NCI-H1105 treated with DMSO at 0.1 percent for 48 hours (cell line): ENCODE data around the gene MANF.
"Not testable (repeated sequence)": the region's sequence is repeated elsewhere in the genome, so short reads cannot be mapped to it uniquely, and the experiment has no call there.

Experiments
- DNase-seq: peaks from one replicate; lab custom pipeline; 2025; lab: John Stamatoyannopoulos, UW

MANF gene

DNA sequence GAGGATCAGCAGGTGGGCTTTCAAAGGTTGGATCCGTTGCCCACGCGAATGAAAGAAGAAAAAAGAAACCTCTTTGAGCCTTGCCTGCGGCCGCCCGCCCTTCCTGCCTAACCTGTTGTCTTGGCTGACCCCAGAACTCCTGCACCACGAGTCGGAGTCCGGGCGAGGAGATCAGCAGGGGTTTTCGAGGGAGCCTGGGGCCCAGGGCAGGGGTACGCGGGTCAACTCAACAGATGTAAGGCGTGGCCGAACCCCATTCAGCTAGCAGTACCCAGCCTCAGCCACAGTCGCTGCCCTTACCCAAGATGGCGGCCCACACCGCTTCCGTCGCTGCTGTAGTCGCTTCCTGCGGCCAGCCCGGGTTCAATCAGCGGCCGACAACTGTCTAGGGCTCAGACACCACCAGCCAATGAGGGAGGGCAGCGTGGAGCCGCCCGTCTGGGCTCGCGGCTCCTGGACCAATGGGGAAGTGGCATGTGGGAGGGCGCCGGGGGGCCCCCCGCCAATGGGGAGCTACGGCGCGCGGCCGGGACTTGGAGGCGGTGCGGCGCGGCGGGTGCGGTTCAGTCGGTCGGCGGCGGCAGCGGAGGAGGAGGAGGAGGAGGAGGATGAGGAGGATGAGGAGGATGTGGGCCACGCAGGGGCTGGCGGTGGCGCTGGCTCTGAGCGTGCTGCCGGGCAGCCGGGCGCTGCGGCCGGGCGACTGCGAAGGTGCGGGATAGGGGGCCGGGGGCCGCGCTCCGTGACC, at the start of gene MANF:
TSS of gene MANF (plus strand) at position 566 of the 748 bp plus-strand sequence. CDS start at position 618, 52 bp downstream.
- peak; percentile 89 for DNase-seq

DNA sequence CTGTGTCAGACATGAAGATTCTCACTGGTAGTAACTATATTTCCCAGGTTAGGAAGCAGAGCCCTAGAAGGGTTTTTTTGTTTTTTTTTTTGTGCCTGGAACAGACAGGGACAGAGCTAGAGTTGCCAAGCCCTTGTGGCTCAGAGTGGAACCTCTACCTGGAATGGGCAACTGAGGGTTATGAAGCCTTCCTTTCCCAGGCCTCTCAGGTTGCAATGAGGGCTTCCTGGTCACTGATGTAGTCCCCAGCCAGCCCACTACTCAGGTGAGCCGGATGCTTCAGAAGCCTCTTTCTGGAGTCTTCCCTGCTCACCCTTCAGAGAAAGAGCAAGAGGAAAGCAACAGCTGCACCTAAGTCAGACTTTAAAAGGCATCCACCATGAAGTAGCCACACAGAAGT, 48.8 kb upstream of the MANF start:
- no peak for DNase-seq

DNA sequence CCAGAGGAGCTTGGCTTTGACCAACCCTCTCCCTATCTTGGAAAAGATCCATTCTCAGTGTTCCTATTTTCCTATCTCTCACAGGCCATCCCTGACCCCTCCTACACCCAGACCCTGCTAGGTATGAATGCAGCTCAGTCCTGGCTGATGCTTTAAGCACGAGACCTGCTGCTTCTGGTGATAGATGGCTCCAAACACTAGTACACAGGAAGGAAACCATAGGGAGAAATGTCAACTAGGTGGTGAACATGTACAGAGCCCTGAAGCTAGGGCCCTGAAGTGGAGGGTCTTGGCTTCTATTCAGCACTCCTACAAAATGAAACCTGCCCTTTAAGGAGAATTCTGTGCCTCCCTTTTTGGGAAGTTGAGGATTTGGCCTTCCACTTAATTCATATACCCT, 47.4 kb upstream of the MANF start:
- DNase-seq: no peak

DNA sequence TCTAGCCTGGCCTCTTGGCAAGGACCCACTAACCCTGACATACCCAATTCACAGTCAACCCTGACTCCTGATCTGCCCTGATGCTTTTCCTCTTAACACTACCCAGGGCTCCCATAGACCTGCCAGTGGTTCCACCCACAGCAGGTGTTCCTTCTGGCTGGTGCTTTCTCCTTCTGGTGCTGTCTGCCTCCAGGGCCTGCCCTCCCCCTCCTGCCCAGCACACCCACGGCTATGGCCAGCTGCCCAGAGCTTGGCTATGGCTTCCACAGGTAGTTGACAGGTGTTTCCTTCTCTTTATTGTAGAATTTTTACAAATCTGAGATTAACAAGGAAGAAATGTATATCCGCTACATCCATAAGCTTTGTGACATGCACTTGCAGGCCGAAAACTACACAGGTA, 46.5 kb upstream of the MANF start:
- peak; percentile 2 for DNase-seq

DNA sequence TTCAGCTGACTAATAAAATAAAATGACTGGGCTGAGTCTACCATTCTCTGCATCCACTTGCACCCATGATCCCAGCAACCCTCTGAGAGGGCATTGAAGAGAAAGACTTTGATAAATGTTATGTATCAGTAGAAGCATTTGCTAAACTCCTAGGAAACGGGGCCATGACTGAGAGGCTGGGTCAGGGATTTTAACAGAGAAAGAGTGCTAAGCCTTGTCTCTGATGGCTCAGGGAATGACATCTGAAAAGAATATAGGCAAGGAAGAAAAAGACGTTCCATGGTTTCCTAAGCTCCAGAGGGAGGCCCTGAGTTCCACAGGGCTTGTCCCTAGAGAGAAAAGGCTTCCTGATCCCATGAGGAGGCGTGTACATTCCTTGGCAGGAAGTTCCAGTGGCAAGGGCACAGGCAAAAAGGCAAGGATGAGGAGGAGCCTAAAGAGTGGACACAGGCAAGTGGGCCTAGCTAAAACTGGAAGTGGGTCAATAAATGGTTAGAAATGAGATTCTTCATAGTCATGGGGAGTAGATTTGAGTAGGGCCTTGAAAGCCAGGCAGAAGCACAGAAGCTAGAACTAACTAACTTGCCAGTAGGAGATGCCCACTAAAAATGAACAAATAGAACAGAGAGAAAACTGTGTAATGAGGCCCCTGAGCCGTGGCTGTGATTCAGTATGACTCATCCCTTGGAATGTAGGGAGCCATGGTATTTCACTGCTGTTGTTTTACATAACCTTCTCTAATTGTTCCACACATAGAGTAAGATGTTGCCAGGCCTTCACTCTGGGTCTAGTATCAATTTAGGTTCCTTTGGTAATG, 44.9 kb upstream of the MANF start:
- DNase-seq: no peak

DNA sequence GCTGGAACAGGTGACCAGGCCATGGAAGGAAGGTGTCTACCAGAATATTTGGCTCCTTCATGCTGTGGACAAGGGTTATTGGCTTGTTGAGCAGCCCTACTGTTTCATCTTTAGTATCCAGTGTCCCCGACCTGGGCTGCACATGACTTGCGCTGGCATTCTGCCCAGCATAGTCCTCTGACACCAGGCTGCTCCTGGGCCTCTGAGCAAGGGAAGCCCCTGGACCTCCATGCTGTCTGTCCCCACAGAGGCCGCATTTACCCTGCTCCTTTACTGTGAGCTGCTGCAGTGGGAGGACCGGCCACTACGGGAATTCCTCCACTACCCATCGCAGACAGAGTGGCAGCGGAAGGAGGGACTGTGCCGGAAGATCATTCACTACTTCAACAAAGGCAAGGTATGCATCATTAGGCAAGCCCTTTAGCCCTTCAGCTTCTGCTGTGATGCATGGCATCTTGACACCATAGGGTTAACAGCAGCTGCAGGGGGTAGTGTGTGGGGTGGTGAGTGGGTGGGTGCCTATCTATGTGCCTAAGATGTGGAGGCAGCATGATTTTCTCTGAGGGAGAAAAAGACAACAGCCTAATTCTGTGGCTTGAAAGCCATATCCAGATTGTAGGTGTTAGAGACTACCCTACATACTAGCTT, 44.0 kb upstream of the MANF start:
- no peak for DNase-seq

DNA sequence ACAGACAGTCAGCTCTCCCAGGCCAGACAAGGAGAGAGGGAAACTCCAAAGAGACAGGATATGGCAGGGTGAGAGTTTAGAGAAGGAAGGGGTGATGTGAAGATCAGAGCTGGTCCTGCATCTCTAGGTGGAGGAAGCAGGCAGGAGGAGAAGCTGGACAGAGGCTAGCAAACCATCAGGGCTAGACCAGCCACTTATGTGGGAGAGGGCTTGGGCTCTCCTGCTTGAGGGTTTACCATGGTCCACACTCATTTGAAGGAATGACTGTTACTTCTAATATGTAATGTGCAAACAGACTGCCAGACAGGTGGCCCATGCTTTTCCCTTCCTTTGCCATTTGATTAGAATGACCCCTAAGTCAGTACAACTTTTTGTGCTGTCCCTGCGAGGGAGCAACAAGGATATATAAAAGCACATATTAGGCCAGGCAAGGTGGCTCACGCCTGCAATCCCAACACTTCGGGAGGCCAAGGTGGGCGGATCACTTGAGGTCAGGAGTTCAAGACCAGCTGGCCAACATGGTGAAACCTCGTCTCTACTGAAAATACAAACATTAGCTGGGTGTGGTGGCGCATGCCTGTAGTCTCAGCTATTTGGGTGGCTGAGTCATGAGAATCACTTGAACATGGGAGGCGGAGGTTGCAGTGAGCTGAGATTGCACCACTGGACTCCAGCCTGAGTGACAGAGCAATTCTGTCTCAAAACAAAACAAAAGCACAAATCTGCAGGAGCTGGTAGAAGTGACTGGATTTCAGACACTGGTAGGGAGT, 41.0 kb upstream of the MANF start:
- DNase-seq: no peak

DNA sequence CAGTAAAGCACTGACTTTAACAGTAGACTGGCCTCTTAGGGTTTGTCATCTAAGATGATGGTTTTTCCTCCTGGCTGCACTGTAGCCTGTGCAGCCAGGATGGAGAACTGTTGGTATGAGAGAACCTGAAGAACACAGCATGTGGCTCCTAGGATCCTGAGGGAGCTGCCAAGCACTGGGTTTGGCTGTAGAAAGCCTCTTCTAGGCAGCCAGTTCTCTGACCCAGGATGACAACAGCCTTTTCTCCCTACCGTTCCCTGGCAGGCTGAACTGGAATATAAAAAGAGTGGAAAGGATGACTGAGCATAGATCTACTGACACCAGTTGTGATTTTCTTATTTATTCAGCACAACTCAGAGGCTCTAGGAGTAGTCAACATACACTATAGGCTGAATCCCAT, 34.3 kb upstream of the MANF start:
- DNase-seq: no peak

DNA sequence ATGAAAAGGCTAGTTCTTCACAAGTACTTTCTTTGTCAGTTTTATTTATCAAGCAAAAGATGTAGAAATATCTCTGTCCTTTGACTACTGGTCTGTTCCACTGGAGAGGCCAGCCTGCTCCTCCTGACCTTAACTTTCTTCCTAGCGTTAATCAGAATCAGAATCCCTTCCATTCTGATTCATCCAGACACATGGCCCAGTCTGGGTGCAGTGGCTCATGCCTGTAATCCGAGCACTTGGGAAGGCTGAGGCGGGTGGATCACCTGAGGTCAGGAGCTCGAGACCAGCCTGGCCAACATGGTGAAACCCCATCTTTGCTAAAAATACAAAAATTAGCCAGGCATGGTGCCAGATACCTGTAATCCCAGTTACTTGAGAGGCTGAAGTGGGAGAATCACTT, 32.0 kb upstream of the MANF start:
- DNase-seq: no peak

DNA sequence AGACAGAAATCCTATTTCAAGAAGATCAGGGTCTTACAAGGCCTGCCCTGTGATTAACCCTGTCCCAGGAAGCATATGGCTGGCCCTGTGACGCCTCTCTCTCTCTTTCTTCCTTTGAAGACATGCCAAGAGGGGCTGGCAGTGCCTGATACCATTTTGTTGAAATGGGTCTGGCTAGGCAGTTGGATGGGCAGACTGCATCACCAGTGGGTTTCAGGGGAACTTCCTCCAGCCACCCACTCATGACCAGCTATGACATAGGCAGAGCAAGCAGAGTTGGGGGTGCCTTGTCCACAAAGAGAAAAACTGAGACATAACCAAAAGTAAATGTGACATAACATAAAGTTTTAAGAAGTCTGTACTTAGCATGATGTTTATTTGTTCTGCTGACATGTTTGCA, 31.4 kb upstream of the MANF start:
- DNase-seq: no peak

DNA sequence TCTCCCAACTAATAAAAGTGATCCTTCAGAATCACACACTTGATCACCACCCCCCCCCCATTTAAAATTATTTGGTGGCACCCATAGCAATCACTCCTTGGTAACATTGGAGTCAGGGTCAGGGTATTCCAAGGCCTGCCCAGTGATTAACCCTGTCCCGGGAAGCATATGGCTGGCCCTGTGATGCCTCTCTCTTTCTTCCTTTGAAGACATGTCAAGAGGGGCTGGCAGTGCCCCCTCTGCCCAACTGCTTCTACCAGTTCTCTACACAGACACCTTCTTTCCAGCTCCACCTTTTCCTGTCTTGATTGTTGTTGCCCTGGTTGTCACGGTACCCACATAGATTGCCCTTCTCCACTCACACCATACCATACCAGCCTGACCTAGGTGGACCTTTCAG, 30.9 kb upstream of the MANF start:
- DNase-seq: no peak

DNA sequence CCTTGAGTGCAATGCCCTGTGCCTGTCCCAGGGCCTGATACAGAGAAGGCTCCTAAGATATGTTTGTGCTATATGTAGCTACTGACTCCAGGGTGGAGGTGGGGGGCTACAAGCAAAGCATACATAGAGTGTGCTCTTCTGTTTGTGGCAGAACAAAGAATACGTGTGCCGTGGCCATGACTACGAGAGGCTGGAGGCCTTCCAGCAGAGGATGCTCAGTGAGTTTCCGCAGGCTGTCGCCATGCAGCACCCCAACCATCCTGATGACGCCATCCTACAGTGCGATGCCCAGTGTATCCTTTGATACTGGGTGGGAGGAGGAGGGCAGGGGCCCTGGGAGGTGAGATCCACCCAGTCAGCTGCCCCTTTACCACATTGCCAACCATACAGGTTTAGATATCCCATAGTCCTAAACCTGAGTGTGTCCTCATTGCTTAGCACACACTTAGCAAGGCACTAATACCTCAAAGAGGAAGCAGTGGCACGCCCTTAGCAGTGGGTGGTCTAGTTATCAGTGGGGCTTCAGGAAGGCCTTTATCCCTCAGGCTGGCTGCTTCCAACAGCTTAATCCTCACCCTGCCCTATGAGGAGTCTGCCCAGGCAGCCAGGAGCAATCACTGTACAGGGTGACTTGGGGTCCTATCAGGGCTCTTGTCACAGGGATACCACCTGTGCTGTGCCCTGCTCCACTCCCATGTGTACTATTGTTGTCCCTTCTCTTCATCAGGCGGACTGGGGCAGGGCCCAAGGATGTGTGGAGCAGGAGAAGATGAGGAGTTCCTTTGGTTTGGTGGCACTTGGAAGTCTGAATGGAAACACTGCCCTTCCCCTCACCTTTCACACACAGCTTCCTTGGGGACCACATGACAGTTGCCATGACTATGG, 30.1 kb upstream of the MANF start:
- DNase-seq: no peak

DNA sequence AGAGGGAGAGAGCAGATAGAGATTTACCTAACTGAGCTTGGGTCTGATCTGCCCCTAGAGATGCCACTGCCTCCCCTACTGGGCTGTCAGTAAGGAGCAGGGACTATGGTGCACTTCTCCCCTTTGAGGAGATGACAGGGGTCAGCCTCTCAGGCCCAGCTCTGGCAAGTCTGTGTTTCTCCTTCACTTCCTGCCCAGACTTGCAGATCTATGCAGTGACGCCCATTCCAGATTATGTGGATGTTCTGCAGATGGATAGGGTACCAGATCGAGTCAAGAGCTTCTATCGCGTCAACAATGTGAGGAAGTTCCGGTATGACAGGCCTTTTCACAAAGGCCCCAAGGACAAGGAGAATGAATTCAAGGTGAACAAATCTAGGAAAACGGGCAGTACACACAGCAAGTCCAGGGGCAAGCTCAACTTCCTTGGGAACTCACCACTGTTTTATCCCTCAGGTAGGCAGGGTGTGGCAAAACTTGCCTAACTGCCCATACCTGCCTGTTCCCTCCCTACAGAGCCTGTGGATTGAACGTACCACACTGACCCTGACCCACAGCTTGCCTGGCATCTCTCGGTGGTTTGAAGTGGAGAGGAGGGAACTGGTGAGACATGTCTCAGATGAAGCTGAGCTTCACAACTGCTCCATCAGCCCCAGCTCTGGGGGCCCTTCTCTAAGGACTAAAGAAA, 29.1 kb upstream of the MANF start:
- DNase-seq: no peak

DNA sequence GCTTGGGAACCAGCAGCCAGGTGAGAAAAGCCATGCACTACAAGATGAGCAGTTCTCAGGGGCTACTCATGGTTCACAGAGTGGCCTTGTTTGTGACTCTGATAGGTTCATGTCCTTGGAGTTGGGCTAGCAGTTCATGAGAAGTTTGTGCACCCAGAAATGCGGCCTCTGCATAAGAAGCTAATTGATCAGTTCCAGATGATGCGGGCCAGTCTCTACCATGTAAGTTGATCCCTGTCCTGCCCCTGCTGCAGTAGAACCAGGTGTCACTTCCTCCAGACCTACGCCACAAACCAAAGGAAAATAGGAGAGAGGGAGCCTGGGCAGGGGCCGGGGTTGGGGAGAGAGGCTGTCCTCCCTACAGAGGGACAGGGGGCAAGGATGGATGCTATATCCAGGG, 27.2 kb upstream of the MANF start:
- DNase-seq: no peak

DNA sequence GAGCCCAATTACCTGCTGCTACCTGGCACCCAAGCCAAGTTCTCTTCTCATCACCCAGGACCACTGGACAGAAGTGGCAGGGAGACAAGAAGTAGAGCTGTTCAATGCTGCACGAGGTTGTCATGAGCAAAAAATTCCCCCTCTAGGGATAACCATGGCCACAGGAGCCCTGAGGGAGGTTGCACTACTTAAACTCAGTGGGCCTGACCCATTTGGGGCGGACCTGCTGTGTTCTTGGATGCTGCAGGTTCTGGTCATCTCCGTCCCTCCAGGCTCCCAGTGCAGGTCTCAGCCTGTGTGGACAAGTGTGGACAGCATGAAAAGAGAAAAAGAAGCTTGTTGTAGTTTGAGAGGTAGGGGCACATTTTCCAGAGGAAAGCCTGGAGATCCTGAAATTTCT, 26.1 kb upstream of the MANF start:
- no peak for DNase-seq

DNA sequence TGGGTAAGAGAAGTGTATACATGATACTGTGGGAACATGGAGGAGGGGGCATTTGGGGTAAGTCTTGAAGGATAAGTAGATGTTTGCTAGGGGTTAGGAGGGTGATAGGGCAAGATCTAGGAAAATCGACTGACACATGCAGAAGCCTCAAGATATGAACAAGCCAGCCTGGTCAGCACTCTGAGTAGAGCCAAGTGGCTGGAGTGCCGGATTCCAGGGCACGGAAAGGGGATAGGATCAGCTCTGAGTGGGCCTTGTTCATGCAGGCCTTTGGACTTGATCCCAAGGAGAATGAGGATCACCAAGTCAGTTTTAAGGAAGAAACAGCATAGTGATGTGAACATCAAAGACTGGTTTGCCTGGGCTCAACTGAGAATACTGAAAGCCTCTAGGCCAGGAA, 24.3 kb upstream of the MANF start:
- no peak for DNase-seq

DNA sequence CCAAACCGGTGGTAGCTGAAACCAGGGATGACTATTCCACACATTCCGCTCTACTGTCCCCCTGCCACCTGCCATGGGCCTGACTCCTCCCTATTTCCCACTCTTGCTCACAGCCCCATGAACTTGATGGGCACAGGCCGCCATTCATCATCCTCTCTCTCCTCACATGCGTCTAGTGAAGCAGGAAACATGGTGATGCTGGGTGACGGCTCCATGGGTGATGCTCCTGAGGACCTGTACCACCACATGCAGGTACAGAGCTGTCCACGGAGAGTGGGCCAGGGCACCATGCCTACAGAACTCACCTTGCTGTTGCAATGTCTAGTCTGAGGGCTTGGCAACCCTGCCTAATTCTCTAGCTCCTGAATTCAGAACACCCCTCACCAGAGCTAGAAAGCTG, 23.3 kb upstream of the MANF start:
- DNase-seq: no peak

DNA sequence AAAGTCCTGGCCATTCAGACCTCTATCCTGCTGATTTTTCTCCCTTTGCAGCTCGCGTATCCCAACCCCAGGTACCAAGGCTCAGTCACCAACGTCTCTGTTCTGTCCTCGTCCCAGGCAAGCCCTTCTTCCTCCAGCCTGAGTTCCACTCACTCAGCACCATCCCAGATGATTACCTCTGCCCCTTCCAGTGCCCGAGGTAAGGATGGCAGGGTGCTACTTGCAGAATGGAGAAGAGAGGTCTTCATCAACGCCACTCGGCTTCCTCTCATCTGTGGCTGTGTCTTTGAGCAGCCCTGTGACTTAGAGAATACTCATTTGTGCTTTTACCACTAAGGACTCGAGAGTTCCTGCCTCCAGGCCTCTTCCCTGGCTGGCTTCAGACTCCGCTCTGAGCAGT, 22.6 kb upstream of the MANF start:
- DNase-seq: no peak

DNA sequence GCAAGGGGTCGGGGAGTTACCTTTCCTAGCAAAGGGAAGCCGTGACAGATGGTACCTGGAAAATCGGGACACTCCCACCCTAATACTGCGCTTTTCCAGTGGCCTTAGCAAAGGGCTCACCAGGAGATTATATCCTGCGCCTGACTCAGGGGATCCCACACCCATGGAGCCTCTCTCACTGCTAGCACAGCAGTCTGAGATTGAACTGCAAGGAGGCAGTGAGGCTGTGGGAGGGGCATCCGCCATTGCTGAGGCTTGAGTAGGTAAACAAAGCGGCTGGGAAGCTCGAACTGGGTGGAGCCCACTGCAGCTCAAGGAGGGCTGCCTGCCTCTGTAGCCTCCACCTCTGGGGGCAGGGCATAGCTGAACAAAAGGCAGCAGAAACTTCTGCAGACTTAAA, 16.8 kb upstream of the MANF start:
- DNase-seq: not testable (repeated sequence)

DNA sequence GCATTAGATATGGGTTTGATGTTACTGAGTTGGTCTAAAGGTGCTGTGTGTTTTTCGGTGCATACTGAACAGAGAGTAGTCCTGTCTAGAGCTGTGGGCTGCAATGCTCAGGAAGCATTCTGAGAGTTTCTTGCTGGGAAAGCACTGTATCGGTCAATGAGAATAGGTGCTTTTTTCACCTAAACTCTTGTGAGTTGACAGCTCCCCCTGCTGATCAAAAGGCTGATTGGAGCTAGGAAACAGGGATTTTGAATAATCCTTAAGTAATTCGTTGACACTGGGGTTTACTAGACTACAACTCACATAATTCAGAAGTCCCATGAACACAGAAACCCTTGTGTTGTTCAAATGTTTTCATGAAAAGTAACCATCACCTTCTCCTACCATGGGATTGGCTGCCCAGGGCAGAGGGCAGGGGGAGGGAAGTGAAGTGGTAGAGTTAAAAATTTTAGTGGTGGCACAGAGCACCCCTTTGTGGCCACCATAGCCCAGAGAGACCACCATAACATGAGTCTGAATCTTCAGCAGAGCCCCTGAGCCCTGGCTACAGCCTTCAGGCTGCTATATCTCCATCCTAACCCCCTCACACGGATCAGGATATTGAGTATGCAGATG, 13.0 kb upstream of the MANF start:
- peak; percentile 12 for DNase-seq
